ENCODE results near the gene OSBPL1A.
"Not testable (repeated sequence)": the region's sequence is repeated elsewhere in the genome, so short reads cannot be mapped to it uniquely, and the experiment has no call there.

Gene OSBPL1A

DNA sequence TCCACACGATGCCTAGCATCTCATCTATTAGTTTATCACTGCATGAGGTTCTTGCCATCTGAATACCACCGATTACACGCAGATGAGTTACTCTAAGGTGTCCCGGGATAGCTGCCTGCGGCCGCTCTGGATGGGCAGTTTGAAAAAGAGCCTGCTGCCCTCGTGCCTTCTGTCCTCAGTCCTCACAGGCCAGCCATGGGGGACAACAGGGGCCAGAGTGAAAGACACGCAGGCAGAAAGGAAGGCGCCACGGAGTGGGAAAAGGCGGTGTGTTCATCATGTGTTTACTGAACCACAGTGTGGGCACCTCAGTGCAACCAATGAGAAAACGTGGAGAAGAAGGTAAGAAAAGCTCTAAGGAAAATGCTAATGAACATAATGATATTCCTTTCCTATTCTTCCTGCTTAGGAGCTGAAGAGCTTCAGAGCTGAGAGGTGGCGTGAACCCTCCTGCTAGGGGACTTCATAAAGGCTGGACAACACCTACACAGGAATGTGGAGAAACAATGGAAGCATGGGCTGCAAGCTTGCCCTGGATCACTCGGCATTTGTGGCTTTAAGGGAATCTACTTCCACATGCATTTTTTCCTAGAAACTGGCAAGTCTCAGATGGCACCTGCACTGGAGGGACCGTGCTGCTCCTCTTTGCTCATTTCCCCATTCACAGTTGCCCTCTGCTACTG lies 207.8 kb downstream of the OSBPL1A start:
- in situ Hi-C loops (cut with MboI; ENCODE audit: low sequenced_read_pairs): no loop called here

DNA sequence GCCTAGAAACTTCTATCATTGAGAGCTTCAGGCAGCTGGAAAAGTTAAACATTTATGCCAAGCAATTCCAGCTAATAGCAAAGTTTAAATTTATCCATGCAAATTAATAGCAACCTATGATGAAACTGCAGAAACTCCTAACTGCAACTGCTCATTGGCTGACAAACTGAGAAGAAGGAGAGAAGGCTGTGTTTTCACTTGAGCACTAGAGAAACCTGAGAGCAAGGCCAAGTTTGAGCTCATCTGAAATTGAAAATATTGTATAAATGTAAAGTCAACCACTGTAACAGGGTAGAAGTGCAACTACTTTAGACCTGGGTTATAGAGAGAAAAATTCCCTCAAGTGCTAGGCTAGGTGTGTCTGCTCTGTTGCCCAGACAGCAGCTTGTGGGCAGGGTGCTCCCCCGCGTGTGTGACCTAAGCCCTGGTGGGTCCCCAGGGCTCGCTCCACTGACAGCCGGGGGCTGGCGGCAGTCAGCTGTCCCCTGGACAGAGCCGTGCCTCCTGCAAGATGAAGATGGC lies 208.6 kb downstream of the OSBPL1A start:
- in situ Hi-C loops (cut with MboI; ENCODE audit: low sequenced_read_pairs): no loop called here

DNA sequence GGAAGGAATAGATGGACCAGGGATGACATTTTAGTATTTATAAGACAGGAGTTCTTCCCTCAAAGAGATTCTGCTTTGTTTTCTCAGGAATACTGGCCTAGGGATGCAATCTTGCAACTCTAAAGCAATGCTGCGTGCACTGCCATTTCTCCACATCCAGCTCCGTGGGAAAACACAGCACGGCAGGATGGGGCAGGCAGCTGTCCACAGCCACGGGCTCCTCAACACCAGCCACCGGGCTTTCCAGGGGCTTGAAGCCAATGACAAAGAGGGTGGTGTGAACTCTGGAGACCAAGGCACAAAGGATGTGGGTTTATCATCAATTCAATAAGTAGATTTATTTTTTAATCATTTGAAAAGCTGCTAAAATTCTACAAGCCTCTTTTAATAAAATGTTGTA lies 209.5 kb downstream of the OSBPL1A start:
- in situ Hi-C loops (cut with MboI; ENCODE audit: low sequenced_read_pairs): no loop called here

DNA sequence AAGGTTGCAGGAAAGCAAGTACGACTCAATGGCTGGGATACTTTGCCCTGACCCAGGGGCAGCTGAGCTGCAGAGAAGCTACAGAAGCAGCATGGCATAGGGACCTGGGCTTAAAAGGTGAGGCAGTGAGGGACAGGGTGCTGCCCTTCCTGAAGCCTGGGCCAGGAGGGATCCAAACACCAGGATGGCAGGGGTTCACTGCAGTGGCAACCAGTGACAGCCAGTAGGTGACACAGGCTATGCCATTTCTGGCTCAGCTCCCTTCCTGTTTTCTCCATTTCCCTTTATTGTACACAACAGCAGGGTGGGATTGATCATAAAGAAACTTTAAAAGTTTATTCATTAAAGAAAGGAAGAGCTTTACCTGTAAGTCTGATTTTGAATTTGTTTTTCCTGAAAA lies 209.9 kb downstream of the OSBPL1A start:
- in situ Hi-C loops (cut with MboI; ENCODE audit: low sequenced_read_pairs): no loop called here

DNA sequence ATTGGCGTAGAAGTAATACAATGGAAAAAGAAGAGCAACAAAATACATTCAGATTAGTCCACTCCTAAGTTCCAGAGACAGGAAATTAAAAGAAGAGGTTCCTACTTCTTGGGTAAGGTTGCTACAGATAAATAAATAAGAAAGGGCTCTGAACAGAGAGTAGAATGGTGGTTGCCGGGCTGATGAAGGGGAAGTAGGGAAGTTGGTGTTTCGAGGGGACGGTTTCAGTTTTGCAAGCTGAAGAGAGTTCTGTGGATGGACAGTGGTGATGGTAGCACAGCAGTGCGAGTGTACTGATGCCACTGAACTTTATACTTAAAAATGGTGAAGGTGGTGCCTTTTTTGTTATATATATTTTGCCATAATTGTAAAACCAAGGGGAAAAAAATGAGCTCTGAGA lies 210.6 kb downstream of the OSBPL1A start:
- in situ Hi-C loops (cut with MboI; ENCODE audit: low sequenced_read_pairs): no loop called here

DNA sequence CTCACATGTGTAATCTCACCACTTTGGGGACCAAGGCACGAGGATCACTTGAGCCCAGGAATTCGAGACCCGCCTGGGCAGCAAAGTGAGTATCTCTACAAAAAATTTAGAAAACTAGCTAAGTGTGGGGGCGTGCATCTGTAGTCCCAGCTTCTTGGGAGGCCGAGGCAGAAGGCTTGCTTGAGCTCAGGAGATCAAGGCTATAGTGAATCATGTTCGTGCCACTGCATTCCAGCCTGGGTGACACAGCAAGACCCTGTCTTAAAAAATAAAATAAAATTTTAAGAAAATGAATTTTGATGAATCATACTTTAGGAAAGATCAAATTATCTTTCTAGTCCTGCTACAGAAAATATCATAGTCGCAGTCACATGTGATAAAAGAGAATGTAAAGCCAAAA lies 211.8 kb downstream of the OSBPL1A start:
- in situ Hi-C loops (cut with MboI; ENCODE audit: low sequenced_read_pairs): no loop called here

DNA sequence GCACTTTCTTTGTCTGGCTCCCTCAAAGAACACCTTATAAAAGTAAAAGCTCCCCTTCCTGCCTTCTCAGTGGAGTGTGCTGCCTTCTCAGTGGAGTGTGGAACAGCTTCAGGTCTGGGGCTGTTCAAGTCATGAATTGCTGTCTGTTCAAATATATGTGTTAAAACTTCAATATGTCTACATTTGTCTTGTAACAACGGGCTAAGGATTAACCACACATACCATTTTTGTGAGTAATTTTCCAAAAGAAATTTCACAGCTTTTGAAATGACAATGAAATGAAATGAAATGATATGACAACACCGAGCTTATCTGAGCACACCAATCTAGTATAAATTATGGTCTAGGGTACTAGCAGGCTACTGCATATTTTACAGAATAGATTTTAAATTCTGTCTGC lies 215.8 kb downstream of the OSBPL1A start:
- in situ Hi-C loops (cut with MboI; ENCODE audit: low sequenced_read_pairs): no loop called here

DNA sequence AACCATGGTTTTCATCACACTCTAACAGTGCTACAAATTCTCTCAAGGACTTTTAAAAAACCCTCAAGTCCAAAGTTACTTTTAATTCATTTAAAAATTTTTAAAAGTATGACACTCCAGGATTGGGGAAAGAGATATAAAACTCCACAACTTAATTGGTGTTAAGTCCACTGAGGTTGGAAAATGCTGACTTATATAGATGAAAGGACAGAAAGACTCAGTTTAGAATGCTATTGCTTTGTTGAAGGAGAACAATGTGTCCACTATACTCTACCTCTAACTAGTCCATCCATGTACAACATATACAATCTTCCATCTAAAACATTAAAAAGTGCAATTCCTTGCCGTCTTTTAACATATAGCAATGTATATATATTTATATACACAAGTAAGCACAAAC lies 217.6 kb downstream of the OSBPL1A start:
- in situ Hi-C loops (cut with MboI; ENCODE audit: low sequenced_read_pairs): no loop called here

DNA sequence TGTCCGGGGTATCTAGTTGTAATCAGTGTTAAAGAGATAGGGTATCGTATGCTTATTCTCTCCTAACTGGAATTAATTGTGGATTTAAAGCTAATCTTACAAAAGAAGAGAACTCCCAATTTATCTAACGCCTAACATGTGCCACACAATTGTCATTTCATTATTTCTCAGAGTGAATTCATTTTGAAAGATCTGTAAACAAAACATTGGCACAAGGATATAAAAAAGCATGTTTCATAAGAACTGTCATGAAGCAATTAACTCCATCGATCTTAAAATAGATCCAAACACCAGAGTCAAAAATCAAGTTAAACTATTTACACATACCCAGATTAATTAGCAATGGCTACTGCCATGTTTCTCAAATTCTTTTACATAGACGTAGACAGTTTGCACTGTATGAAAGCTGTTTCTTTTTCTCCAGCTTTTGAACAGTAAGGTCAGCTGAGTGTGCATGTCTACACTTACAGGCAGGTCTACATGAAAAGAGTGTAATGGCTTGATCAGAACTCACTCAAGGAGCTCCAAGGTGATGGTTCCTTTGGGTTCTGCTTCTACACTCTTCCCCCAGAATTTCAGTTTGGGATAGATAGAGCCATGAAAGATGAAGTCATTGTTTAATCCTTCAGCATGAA lies 220.0 kb downstream of the OSBPL1A start:
- in situ Hi-C loops (cut with MboI; ENCODE audit: low sequenced_read_pairs): no loop called here

DNA sequence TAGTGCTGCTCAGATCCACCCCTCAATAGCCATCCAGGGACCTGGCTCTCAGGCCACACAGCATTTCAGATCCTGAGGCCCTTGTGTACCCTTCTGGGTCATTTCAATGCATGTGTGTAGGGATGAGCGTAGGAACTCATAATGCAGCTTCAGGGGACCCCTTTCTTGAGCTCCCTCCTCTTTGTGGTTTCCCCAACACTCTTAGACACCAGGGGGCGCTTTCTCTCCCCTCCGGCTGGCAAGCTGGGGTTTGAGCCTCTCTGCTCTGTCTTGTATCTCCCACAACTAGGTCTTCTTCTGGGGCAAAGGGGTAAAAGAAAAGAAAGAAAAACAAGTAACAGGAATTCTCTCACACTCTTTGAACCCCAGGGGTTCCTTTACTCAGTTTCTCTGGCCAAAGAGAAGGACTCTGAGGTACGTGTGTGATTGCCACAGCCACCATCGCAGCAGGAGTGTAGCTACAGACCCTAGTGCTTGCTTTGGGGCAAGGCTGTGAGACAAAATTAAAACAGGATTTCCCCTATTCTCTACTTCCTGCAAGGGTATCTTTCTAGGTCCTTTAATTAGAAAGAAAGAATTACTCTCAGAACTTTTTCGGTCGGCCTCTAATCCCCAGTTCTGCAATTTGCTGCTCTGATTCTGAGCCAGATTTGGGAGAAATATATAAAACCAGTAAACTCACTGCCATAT lies 220.8 kb downstream of the OSBPL1A start:
- in situ Hi-C loops (cut with MboI; ENCODE audit: low sequenced_read_pairs): no loop called here

DNA sequence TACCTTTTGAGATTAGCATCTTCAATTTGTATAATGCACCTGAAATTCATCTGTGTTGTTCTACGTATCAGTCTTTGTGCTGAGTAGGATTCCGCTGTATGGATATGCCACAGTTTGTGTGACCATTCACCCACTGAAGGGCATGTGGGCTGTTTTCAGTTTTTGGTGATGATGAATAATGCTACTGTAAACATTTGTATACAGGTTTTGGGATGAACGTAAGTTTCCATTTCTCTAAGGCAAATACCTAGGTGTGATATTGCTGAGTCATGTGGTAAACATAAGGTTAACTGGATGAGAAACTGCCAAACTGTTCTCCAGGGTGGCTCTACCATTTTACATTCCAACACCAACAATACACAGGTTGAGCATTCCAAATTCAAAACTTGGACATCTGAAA lies 223.6 kb downstream of the OSBPL1A start:
- in situ Hi-C loops (cut with MboI; ENCODE audit: low sequenced_read_pairs): no loop called here

DNA sequence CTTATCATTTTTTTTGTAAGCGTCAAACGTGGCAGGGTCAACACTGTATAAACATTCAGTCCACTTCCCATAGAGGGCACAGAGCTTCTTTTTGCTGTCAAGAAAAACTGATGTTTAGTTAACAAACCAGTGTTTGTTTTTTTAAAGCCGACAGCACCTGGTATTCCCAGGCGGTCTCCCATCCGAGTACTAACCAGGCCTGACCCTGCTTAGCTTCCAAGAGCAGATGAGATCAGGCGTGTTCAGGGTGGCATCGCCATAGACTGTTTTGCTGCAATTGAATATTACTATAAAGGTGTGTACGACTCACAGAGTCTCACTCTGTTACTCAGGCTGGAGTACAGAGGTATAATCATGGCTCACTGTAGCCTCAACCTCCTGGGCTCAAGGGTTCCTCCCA lies 227.3 kb downstream of the OSBPL1A start:
- in situ Hi-C loops (cut with MboI; ENCODE audit: low sequenced_read_pairs): no loop called here

DNA sequence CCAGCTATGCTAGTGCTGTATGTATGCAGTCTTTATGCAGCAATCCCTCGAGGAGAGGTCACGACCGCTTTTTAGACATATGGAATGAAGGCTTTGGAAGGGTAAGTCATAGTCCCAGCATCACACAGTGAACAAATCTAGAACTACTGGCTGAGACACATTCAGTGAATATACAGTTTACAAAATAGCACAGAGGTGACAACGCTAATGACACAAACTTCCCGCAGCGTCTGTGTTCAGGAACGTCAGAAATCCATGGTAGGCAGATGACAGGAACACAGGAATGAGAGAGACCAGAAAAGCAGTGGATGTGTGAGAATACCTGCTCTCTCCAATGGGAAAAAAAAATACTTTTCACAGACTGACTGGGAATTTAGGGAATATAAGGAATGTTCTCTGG lies 229.1 kb downstream of the OSBPL1A start:
- in situ Hi-C loops (cut with MboI; ENCODE audit: low sequenced_read_pairs): no loop called here

DNA sequence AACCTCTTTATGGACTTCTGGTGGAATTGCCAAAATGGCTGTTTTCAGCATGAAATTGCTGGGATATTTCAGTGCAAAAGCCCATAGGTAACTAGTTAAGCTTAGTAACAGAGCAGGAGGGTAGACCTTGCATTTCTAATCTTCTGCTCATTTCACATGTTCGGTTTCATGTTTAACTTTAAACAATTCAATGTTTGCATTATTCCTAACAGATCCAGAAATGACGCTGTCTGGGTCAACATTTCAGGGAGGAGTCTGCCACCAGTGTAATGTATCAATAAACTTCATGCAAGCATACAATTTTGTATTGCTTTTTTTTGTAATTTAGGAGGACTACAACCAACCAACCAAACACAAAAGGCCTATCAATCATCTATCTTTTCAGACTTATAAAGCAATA lies 236.3 kb downstream of the OSBPL1A start:
- in situ Hi-C loops (cut with MboI; ENCODE audit: low sequenced_read_pairs): no loop called here

DNA sequence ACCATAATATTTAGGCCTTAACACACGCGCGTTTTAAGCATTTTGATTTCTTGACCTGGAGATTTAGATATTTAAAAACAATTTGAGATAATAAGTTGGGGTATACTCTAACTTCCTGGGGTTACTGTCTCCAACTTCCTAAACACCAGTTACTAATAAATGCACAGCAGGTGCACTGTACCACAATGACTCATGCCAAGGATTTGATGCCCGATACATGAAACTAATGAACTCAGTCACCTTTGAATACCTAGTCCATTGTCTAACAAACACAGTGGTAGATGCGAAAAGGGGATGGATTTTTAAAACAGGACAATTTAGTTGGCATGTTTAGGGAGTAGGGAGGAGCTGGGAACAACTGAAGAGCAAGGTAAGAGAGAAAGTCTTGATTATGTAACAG lies 237.5 kb downstream of the OSBPL1A start:
- in situ Hi-C loops (cut with MboI; ENCODE audit: low sequenced_read_pairs): no loop called here

DNA sequence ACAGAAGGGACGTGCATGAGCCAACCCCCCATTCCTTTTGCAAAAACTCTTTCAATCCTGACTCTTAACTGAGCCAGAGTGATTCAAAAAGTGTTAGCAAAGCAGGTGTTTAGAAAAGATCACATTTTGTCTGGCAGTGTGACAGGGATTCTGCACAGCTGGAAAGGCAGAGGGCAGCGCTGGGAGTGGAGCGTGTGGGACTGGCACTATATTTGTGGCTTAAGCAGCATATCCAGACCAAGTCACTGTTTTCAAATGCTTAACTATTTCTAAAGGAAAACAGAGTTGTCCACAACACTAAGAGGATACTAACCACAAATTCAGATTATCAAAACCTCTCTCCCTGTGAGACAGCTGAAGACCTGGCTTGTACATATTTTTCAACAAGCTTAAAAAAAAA lies 239.8 kb downstream of the OSBPL1A start:
- in situ Hi-C loops (cut with MboI; ENCODE audit: low sequenced_read_pairs): no loop called here

DNA sequence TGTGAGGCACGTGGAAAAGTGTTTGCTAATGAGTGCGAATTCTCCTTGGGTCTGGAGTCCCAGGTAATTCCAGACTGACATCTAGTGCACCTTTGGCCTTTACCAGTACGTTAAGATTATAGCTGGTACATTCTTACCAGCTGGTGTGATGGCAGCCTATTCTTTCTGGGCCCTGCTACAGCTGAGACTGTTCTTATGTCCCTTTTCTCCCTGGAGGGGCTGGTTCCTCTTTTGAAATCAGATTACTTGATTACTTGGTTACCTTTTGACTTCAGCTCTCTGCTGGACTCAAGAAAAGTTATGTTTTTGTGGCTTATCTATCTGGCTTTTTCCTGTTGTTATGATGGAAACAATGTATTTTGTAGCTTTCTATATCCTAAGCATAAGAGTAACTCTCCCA lies 244.2 kb downstream of the OSBPL1A start:
- in situ Hi-C loops (cut with MboI; ENCODE audit: low sequenced_read_pairs): no loop called here

DNA sequence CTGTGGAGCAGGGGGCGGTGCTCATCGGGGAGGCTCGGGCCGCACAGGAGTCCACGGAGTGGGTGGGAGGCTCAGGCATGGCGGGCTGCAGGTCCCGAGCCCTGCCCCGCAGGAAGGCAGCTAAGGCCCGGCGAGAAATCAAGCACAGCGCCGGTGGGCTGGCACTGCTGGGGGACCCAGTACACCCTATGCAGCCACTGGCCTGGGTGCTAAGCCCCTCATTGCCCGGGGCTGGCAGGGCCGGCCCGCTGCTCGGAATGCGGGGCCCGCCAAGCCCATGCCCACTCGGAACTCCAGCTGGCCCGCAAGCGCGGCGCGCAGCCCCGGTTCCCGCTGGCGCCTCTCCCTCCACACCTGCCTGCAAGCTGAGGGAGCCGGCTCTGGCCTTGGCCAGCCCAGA lies 248.0 kb downstream of the OSBPL1A start:
- in situ Hi-C loops (cut with MboI; ENCODE audit: low sequenced_read_pairs): not testable (repeated sequence)

DNA sequence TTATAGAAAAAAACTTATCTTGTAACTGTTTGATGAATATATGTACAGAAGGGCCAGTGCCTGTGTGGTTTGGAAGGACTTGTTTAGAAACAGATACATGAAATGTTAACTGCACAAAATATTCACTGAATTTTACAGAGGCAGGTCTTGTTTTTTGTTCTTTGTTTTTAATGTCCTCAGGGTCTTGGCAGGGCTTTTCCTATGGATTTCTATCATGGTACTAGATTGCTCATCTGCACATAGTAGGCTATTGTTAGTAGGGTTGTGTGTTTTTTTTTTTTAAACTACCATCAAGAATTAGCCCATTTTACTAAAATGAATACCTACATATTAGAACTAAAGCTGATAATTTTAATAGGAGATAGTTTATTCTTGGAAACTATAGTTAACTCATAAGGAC lies 255.2 kb downstream of the OSBPL1A start:
- in situ Hi-C loops (cut with MboI; ENCODE audit: low sequenced_read_pairs): no loop called here

DNA sequence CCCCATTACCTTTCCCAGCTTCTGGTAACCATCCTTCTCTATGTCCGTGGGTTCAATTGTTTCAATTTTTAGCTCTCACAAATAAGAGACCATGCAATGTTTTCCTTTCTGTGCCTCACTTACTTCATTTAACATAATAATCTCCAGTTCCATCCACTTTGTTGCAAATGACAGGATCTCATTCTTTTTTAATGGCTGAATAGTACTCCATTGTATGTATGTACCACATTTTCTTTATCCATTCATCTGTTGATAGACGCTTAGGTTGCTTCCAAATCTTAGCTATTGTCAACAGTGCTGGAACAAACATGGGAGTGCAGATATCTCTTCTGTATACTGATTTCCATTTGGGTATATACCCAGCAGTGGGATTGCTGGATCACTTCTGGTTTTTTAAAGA lies 256.9 kb downstream of the OSBPL1A start:
- in situ Hi-C loops (cut with MboI; ENCODE audit: low sequenced_read_pairs): no loop called here

DNA sequence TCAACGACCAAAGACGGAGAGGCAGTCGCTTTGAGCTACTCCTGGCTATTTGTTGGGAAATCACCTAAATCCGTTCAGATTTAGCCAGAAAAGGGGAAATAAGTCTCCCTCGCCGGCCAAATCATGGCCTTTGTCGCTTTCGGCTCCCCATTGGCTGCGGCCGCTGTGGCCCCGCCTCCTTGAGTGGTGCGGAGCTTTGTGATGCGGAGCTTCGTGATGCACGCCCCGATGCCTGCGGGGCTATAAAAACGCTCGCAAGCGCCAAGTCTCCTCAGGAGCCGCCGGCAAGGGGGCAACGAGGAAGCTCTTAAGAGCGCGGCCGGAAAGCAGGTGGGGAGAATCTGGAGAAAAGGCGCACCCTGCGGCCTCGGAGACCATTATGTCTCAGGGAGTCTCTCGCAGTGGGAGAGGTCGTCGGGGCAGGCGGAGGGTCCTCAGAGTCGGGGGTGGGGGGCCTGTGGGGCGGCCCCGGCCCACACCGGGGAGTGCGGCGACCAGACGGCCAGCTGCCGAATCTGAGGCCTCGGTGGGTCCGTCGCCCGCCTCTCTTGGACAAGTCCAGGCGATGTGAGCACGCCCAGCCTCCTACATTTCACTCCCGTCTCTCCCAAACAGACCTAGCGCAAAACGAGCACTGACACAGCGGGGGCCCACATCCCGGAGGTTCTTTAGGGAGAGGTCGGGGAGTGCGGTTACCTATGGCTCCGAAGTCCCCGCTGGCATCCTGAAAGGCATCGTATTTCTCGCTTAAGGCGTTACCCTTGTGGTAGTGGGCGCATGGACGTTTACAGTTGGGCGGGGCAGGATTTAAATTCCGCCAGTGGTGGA lies 258.6 kb downstream of the OSBPL1A start, which contains the start of gene CABYR:
TSS of gene CABYR (plus strand) at position 274 of the 828 bp plus-strand sequence. CDS start 4,053 bp downstream, outside the sequence.
- in situ Hi-C loops (cut with MboI; ENCODE audit: low sequenced_read_pairs): no loop called here

Measured in hTERT RPE-1 (cell line).